PFSK-1 (cell line): Measurements from ENCODE around the gene COL25A1.

Experiments used
- POLR2AphosphoS5 ChIP-seq: IDR thresholded peaks from 2 replicates; pipeline ENCODE4 v1.6.1; 2012; ENCODE audit warnings: low read depth, mild to moderate bottlenecking, control low read depth, low read length, moderate library complexity
- REST ChIP-seq, 2 experiments: IDR thresholded peaks; 2 replicates each; pipeline versions ENCODE4 v1.6.1 to v1.8.0; 2011 to 2012; ENCODE audit warnings: low read depth in 2 of 2, low read length in 2 of 2, control low read depth in 1 of 2, inconsistent platforms in 1 of 2, mild to moderate bottlenecking in 1 of 2, moderate library complexity in 1 of 2; ENCODE audit not compliant: insufficient read depth in 1 of 2
- SIN3A ChIP-seq: IDR thresholded peaks from 2 replicates; pipeline ENCODE4 v1.6.1; 2012; ENCODE audit warnings: mild to moderate bottlenecking, low read length, moderate library complexity, borderline replicate concordance; ENCODE audit not compliant: insufficient read depth

DNA sequence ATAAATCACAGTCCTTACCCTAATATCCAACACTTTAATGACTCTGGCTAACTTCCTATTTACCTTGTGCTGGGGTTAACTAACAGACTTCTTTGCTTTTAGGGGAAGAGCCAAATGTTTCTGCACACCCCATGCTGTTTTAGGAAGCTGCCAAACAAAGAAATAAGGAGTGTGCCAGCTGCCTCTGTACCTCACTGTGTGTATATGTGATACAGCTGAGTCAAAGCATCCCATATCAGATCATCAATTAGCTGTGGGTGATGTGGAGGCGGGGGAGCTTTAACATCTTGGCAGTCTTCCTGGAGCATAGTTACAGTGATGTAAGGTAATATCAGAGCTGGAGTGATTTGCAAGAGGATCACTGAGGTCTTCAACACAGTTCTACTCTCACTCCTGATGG lies 95.4 kb downstream of the COL25A1 start:
- no peak for TF ChIP-seq POLR2AphosphoS5
- TF ChIP-seq SIN3A: no peak
- TF ChIP-seq REST (IDR thresholded peaks at IDR 0.05; ENCODE audit: insufficient read depth in 1 of 2, low read depth in 2 of 2, low read length in 2 of 2): no peak
